Tibial nerve (tissue), 4 donors: ENCODE results near the gene FAM50B. TPM values are rescaled to one million over a fixed set of nuclear protein-coding genes. Genes with fewer than 3 reads are reported as not detected.

Experiments used
- DNase-seq, 2 donors: peaks; one replicate each; pipeline ENCODE4 v3.0.0-alpha.2; 2019; ENCODE audit warnings: low spot score in 2 of 2
- H3K27ac ChIP-seq, 4 donors: fragments of 200-600 bp; sonication (generic) in 3 of 4; one replicate each; pipeline ENCODE4 v1.5.1; 2017 to 2019; ENCODE audit warnings: mild to moderate bottlenecking in 1 of 4
- H3K27me3 ChIP-seq, 2 donors: fragments of 200-600 bp; sonication (generic) in 1 of 2; one replicate each; pipeline versions ENCODE4 v1.5.1 to v1.6.0; 2017 to 2019
- H3K36me3 ChIP-seq, 3 donors: fragments of 200-600 bp; sonication (generic); one replicate each; pipeline ENCODE4 v1.5.1; 2018 to 2019
- H3K4me1 ChIP-seq, 4 donors: fragments of 200-600 bp; sonication (generic) in 3 of 4; one replicate each; pipeline ENCODE4 v1.5.1; 2017 to 2019
- H3K4me3 ChIP-seq, 4 donors: fragments of 200-600 bp; sonication (generic) in 3 of 4; one replicate each; pipeline ENCODE4 v1.5.1; 2017 to 2019; ENCODE audit warnings: mild to moderate bottlenecking in 1 of 4, moderate library complexity in 1 of 4
- H3K9me3 ChIP-seq, 4 donors: fragments of 200-600 bp; sonication (generic) in 3 of 4; one replicate each; pipeline ENCODE4 v1.5.1; 2017 to 2019
- EP300 ChIP-seq, 2 donors: sonication (generic); formaldehyde crosslinking; IDR thresholded peaks; one replicate each; pipeline ENCODE4 v1.6.1; 2017; ENCODE audit warnings: antibody characterized with exemption in 2 of 2, mild to moderate bottlenecking in 1 of 2
- POLR2A ChIP-seq, 2 donors: fragments of 450-650 bp; IDR thresholded peaks; one replicate each; pipeline ENCODE4 v1.6.1; 2017; ENCODE audit warnings: antibody characterized with exemption in 2 of 2, mild to moderate bottlenecking in 2 of 2, moderate library complexity in 2 of 2
- WGBS, 2 donors: methylation state at CpG; one replicate each; pipeline ENCODE4 v1.1.5; 2018; 5-methylcytosine and 5-hydroxymethylcytosine counted together
- total RNA-seq, 4 donors: library from RNA; depleted of rRNA; stranded (reverse); fragments of >200 nt; gene quantifications; one replicate each; pipeline ENCODE4 v1.1.0, GENCODE V29; 2016
- TF ChIP-seq, protein P1 (sequence below), 5 experiments: fragments of 200-600 bp in 3 of 5; fragments of 450-650 bp in 2 of 5; sonication (generic) in 3 of 5; IDR thresholded peaks; one replicate each; pipeline ENCODE4 v1.5.1; 2016 to 2019; ENCODE audit warnings: antibody characterized with exemption in 5 of 5, mild to moderate bottlenecking in 3 of 5, moderate library complexity in 2 of 5

FAM50B gene
- total RNA-seq, 4 donors from 2014 or later = 6.9 to 23.5 (median 16.1) TPM

DNA sequence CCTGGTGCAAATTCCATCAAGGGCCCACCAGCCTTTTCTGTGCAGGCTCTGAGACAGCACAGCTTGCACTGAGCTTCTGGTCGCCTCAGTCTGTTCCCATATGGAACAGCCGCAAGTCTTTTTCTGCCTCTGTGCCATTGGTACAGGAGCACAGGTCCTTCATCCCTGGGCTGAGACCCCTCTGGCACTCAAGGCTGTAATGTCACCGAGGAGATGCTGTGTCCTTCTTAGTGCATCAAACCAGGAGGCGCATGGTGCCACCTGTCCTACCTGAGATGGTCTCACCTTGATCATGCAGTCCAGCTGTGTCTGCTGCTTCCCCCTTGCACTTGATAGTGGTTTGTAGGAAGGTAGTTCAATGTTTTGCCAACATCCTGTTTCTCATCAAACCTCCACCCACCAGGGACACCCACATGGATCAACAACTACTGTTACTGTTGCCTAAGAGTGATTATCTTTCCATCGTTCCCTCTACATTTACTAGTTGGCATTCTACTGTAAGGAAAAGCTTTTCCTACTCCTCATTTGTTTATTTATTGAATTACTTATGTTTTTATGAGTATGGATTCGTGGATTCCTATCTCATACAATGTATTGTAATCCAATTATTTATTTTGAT, 29.0 kb downstream of the FAM50B start:
- DNase-seq = no peak
- peak overlapping the region in 1 of 4 donors; percentile 81 for H3K27ac ChIP-seq
- 83 to 85% methylated on average over 4 to 5 of the region's 6 CpGs for WGBS, 2 donors
- H3K36me3 ChIP-seq = no peaks in the 10 kb centered on the region
- no peak overlapping the region for H3K4me3 ChIP-seq
- H3K9me3 ChIP-seq = no peaks in the 10 kb centered on the region
- H3K27me3 ChIP-seq = no peaks in the 10 kb centered on the region
- no peak for TF ChIP-seq POLR2A (IDR thresholded peaks at IDR 0.05)
- TF ChIP-seq EP300 (IDR thresholded peaks at IDR 0.05) = no peak
- TF ChIP-seq, protein P1, sequence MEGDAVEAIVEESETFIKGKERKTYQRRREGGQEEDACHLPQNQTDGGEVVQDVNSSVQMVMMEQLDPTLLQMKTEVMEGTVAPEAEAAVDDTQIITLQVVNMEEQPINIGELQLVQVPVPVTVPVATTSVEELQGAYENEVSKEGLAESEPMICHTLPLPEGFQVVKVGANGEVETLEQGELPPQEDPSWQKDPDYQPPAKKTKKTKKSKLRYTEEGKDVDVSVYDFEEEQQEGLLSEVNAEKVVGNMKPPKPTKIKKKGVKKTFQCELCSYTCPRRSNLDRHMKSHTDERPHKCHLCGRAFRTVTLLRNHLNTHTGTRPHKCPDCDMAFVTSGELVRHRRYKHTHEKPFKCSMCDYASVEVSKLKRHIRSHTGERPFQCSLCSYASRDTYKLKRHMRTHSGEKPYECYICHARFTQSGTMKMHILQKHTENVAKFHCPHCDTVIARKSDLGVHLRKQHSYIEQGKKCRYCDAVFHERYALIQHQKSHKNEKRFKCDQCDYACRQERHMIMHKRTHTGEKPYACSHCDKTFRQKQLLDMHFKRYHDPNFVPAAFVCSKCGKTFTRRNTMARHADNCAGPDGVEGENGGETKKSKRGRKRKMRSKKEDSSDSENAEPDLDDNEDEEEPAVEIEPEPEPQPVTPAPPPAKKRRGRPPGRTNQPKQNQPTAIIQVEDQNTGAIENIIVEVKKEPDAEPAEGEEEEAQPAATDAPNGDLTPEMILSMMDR (IDR thresholded peaks at IDR 0.05) = no peak
- H3K4me1 ChIP-seq = peaks cover 0 to 23% (median 0%) of the 10 kb centered on the region in 4 donors

DNA sequence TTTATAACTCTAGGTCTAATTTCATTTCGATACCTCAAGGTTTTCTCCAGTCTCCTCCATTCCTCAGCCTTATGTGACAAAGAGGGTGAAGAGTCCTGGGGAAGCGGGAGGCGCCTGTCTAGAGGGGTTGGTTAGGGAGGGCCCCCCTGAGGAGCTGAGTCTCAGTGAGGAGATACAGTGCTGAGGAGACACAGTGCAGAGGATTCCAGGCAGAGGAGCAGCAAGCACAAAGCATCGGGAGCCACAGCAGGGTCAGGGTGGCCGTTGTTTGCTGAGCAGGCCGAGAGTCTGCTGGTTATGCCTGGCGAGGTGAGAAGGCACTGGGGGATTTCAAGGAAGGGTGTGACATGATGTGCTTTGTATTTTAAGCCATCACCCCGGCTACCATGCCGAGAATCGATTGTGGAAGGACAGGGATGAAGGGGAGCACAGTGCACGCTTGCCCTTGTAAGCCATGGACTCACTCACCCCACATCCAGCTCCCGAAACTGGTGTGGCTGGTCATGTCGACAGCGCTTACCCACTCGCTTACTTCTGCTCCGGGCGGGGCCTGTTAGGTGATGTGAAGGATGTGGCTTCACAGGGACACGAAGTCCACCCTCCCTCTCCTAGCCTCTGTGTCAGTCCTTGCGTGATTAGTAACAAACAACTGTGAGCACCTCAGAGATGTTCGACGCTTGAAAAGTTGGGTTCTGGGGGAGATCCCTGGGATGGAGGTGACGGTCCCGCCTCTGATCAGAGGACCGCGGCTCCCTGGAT, 30.2 kb downstream of the FAM50B start:
- TF ChIP-seq, protein P1 (IDR thresholded peaks at IDR 0.05) = no peak
- TF ChIP-seq EP300 (IDR thresholded peaks at IDR 0.05) (no peak), POLR2A (IDR thresholded peaks at IDR 0.05) (no peak)
- H3K27me3 ChIP-seq = no peaks in the 10 kb centered on the region
- DNase-seq = no peak
- no peaks in the 10 kb centered on the region for H3K9me3 ChIP-seq
- H3K27ac ChIP-seq = no peak overlapping the region
- H3K4me1 ChIP-seq = peaks cover 0 to 34% (median 5%) of the 10 kb centered on the region in 4 donors
- no peak overlapping the region for H3K4me3 ChIP-seq
- WGBS, 2 donors = 93% methylated on average over 25 of the region's 25 CpGs
- H3K36me3 ChIP-seq = no peaks in the 10 kb centered on the region

DNA sequence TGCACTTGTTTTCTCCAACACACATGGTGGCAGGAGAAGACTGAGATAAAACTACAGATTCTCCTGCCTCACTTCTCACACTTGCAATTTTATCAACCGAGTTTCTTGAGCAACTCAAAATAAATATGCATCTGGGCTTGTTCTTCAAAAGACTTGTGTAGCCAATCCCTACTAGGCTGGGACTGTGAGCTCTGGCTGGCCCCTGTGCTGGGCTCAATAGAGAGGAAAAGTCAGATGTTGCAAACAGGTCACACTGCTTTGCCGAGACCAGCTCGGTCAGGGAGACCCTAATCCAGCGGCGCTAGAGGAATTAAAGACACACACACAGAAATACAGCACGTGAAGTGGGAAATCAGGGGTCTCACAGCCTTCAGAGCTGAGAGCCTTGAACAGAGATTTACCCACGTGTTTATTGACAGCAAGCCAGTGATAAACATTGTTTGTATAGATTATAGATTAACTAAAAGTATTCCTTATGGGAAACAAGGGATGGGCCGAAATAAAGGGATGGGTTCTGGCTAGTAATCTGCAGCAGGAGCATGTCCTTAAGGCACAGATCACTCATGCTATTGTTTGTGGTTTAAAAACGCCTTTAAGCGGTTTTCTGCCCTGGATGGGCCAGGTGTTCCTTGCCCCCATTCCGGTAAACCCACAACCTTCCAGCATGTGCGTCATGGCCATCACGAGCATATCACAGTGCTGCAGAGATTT, 32.7 kb downstream of the FAM50B start:
- WGBS, 2 donors = 83 to 85% methylated on average over 13 of the region's 13 CpGs
- no peak for DNase-seq
- peak overlapping the region in 1 of 4 donors; percentile 81 for H3K27ac ChIP-seq
- H3K9me3 ChIP-seq = no peaks in the 10 kb centered on the region
- H3K4me1 ChIP-seq = peaks cover 0 to 34% (median 5%) of the 10 kb centered on the region in 4 donors
- no peak overlapping the region for H3K4me3 ChIP-seq
- TF ChIP-seq EP300 (IDR thresholded peaks at IDR 0.05) (no peak), POLR2A (IDR thresholded peaks at IDR 0.05) (no peak)
- TF ChIP-seq, protein P1 (IDR thresholded peaks at IDR 0.05) = no peak
- H3K27me3 ChIP-seq = no peaks in the 10 kb centered on the region
- H3K36me3 ChIP-seq = no peaks in the 10 kb centered on the region

DNA sequence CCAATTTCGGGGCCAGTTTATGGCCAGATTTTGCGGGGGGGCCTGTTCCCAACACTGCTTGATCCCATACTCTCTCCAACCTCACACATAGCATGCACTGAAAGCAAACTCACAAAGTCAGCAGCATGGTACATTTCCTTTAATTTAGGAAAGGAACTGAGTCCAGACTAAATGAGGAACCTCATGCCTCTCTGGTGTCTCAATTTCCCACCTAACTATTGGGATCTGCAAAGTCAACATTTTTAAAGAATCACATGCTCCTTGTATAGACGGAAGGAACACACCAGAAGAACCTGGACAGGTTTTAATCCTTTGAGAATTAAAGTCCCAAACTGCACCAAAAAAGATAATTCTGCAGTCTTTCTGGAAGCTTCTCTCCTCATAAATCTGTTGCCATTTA, 33.3 kb downstream of the FAM50B start:
- TF ChIP-seq EP300 (IDR thresholded peaks at IDR 0.05) = no peak
- TF ChIP-seq, protein P1 (IDR thresholded peaks at IDR 0.05) = no peak
- TF ChIP-seq POLR2A (IDR thresholded peaks at IDR 0.05) = no peak
- no peak overlapping the region for H3K4me3 ChIP-seq
- H3K4me1 ChIP-seq = peaks cover 0 to 40% (median 5%) of the 10 kb centered on the region in 4 donors
- H3K27ac ChIP-seq = peak overlapping the region in 2 of 4 donors; percentile 29 to 81
- no peaks in the 10 kb centered on the region for H3K9me3 ChIP-seq
- no peaks in the 10 kb centered on the region for H3K36me3 ChIP-seq
- no peak for DNase-seq
- no peaks in the 10 kb centered on the region for H3K27me3 ChIP-seq
- 63 to 76% methylated on average over 3 of the region's 3 CpGs for WGBS, 2 donors
